Glutamatergic neuron (in vitro differentiated cells): ENCODE data around the gene SMARCAL1. TPM values are rescaled to one million over a fixed set of nuclear protein-coding genes. Genes with fewer than 3 reads are reported as not detected.

Experiments used
- DNase-seq: peaks from one replicate; pipeline ENCODE4 v3.0.0; 2022
- H3K27ac Mint-ChIP-seq: one replicate; pipeline ENCODE4 v1.8.0; 2020; ENCODE audit warnings: mild to moderate bottlenecking, mixed read lengths, inconsistent platforms; ENCODE audit not compliant: unreplicated experiment
- H3K27me3 Mint-ChIP-seq: one replicate; pipeline ENCODE4 v1.8.0; 2020; ENCODE audit warnings: mild to moderate bottlenecking, moderate library complexity, mixed read lengths, inconsistent platforms; ENCODE audit not compliant: unreplicated experiment
- H3K36me3 Mint-ChIP-seq: one replicate; pipeline ENCODE4 v1.8.0; 2020; ENCODE audit warnings: mild to moderate bottlenecking, mixed read lengths, inconsistent platforms; ENCODE audit not compliant: unreplicated experiment
- H3K4me1 Mint-ChIP-seq: one replicate; pipeline ENCODE4 v1.8.0; 2020; ENCODE audit warnings: mild to moderate bottlenecking, low read depth, mixed read lengths, inconsistent platforms; ENCODE audit not compliant: unreplicated experiment
- H3K4me3 Mint-ChIP-seq: one replicate; pipeline ENCODE4 v1.8.0; 2020; ENCODE audit warnings: mild to moderate bottlenecking, mixed read lengths, inconsistent platforms; ENCODE audit not compliant: unreplicated experiment
- H3K9me3 Mint-ChIP-seq: one replicate; pipeline ENCODE4 v1.8.0; 2020; ENCODE audit warnings: mild to moderate bottlenecking, moderate library complexity, mixed read lengths, inconsistent platforms; ENCODE audit not compliant: unreplicated experiment
- CTCF ChIP-seq: fragments of 200-600 bp; sonication (generic); IDR thresholded peaks from one replicate; pipeline ENCODE4 v1.5.0; 2021; ENCODE audit not compliant: partially characterized antibody, unreplicated experiment
- total RNA-seq: library from RNA; stranded (reverse); fragmentation: NEBNext Ultra II Directional; extraction: Animal tissue kit (Norgen Biotek cat#: 25700); gene quantifications from one replicate; pipeline ENCODE4 v1.2.1, GENCODE V29; 2021; ENCODE audit not compliant: unreplicated experiment

Gene SMARCAL1
- total RNA-seq, 1 donor from 2014 or later, result 36.6 TPM

GRCh38 chr2:216385478-216385877 lies 26.8 kb upstream of the SMARCAL1 start:
- Mint-ChIP-seq H3K27me3 (no peaks in the 10 kb centered on the region), H3K27ac (no peak overlapping the region), H3K4me1 (peaks cover 7% of the 10 kb centered on the region), H3K9me3 (no peaks in the 10 kb centered on the region), H3K36me3 (no peaks in the 10 kb centered on the region), H3K4me3 (no peak overlapping the region)
- no peak for DNase-seq
- no peak for TF ChIP-seq CTCF

GRCh38 chr2:216387262-216387661 lies 25.0 kb upstream of the SMARCAL1 start:
- Mint-ChIP-seq H3K4me3 (no peak overlapping the region), H3K9me3 (no peaks in the 10 kb centered on the region), H3K27me3 (no peaks in the 10 kb centered on the region), H3K4me1 (no peaks in the 10 kb centered on the region), H3K27ac (no peak overlapping the region), H3K36me3 (no peaks in the 10 kb centered on the region)
- no peak for TF ChIP-seq CTCF
- DNase-seq, result no peak

GRCh38 chr2:216388046-216388884 lies 24.0 kb upstream of the SMARCAL1 start:
- H3K36me3 Mint-ChIP-seq, result no peaks in the 10 kb centered on the region
- no peak overlapping the region for H3K4me3 Mint-ChIP-seq
- no peak for DNase-seq
- no peak for TF ChIP-seq CTCF
- no peaks in the 10 kb centered on the region for H3K27me3 Mint-ChIP-seq
- no peak overlapping the region for H3K27ac Mint-ChIP-seq
- no peaks in the 10 kb centered on the region for H3K4me1 Mint-ChIP-seq
- H3K9me3 Mint-ChIP-seq, result no peaks in the 10 kb centered on the region

- H3K4me1 Mint-ChIP-seq, result peaks cover 2% of the 10 kb centered on the region
- TF ChIP-seq CTCF, result no peak
- no peak overlapping the region for H3K4me3 Mint-ChIP-seq
- DNase-seq, result no peak
- H3K27me3 Mint-ChIP-seq, result no peaks in the 10 kb centered on the region
- no peaks in the 10 kb centered on the region for H3K9me3 Mint-ChIP-seq
- H3K36me3 Mint-ChIP-seq, result no peaks in the 10 kb centered on the region
- H3K27ac Mint-ChIP-seq, result no peak overlapping the region
Observed at GRCh38 chr2:216389570-216389969, 22.7 kb upstream of the SMARCAL1 start.

- H3K36me3 Mint-ChIP-seq, result no peaks in the 10 kb centered on the region
- H3K9me3 Mint-ChIP-seq, result peaks cover 2% of the 10 kb centered on the region
- no peak for DNase-seq
- H3K4me1 Mint-ChIP-seq, result peaks cover 4% of the 10 kb centered on the region
- no peak for TF ChIP-seq CTCF
- H3K27ac Mint-ChIP-seq, result no peak overlapping the region
- no peaks in the 10 kb centered on the region for H3K27me3 Mint-ChIP-seq
- no peak overlapping the region for H3K4me3 Mint-ChIP-seq
Observed at GRCh38 chr2:216391401-216391800, 20.9 kb upstream of the SMARCAL1 start.
